Upper lobe of left lung (tissue), 4 donors: ENCODE data around the gene MARK4.

Source experiments
- CTCF ChIP-seq, 6 experiments: fragments of 450-650 bp in 4 of 6; fragments of 200-600 bp in 2 of 6; sonication (generic) in 2 of 6; IDR thresholded peaks; one replicate each; pipeline ENCODE4 v1.5.1; 2016 to 2019; ENCODE audit warnings: antibody characterized with exemption in 6 of 6
- POLR2A ChIP-seq, 4 donors: fragments of 450-650 bp; IDR thresholded peaks; one replicate each; pipeline ENCODE4 v1.5.1; 2016 to 2017; ENCODE audit warnings: antibody characterized with exemption in 4 of 4, mild to moderate bottlenecking in 2 of 4
- POLR2AphosphoS5 ChIP-seq, 2 donors: sonication (generic); formaldehyde crosslinking; IDR thresholded peaks; one replicate each; pipeline ENCODE4 v1.5.1; 2017; ENCODE audit warnings: antibody characterized with exemption in 2 of 2

DNA sequence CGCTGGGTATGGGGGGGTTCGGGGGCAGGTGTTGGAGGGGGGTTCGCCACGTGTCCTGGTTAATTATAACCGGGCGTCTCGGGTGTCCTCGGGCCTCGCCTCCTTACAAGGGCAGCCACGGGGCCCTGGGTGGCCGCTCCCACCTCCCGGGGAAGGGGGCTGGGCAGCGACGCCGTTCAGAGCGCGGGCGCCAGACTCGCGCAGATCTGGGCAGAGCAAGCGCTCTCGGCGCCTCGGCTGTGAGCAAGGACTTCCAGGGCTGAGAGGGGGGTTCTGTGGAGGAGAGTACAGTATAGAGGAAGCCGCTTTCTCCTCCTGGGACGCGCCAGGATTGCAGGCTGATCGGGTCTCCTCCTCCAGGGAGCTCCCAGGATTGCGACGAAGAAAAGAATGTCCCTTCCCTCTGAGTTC lies 72.6 kb downstream of the MARK4 start:
- no peak for TF ChIP-seq CTCF (IDR thresholded peaks at IDR 0.05)
- no peak for TF ChIP-seq POLR2A (IDR thresholded peaks at IDR 0.05)
- TF ChIP-seq POLR2AphosphoS5 (IDR thresholded peaks at IDR 0.05), result no peak
